Stimulated activated CD4-positive, alpha-beta T cell treated with anti-CD3 and anti-CD28 coated beads, Interleukin-1b, Interleukin-23, amount 100 ng/mL, for 4 hours (primary cell): Measurements from ENCODE around the gene MELK.
"Not testable (repeated sequence)": the region's sequence is repeated elsewhere in the genome, so short reads cannot be mapped to it uniquely, and the experiment has no call there.

ENCODE experiments used
- DNase-seq, 2 donors: peaks; one replicate each; pipeline ENCODE4 v3.0.0-alpha.2; 2020; ENCODE audit warnings: low read depth in 2 of 2

The MELK gene

DNA sequence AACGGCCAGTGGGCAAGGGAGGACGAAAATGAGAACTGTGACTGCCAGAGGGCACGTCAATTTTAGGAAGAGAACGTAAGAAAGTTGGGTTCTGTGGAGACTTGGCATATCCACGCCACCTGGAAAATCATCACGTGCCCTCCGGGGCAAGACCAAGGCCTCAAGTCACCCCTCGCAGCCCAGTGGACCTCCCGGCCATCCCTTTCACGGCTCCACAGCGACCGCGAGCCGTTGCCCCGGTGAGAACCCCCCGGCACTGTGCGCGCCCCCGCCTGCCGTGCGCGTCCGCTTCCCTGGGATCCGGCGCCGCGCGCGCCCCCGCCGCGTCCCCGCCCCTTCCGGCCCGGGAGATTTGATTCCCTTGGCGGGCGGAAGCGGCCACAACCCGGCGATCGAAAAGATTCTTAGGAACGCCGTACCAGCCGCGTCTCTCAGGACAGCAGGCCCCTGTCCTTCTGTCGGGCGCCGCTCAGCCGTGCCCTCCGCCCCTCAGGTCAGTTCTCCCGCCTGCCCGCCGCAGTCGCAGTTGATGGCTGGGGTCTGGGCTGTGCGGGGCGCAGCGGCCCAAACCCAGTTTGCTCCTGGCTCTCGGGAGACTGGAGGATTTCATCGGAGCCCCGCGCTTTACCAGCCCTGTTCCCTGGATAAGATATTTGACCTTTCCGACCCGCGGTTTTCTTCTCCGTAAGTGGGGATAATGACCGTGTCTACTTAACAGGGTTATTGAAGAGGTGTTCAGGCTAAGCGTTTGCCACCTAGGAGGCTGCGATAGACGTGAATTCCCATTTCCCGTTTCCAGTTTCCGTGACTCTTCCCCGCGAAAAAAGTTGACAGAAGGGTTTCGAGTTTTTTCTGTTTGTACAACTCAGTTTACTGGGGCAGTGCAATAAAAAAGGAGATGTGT lies at the start of gene MELK:
TSS of gene MELK (plus strand) at position 381 of the 904 bp plus-strand sequence. CDS start 8,787 bp downstream, outside the sequence.
- DNase-seq, result peak; percentile 72 to 87

GRCh38 chr9:36530224-36530623 lies 42.5 kb upstream of the MELK start:
- no peak for DNase-seq

DNA sequence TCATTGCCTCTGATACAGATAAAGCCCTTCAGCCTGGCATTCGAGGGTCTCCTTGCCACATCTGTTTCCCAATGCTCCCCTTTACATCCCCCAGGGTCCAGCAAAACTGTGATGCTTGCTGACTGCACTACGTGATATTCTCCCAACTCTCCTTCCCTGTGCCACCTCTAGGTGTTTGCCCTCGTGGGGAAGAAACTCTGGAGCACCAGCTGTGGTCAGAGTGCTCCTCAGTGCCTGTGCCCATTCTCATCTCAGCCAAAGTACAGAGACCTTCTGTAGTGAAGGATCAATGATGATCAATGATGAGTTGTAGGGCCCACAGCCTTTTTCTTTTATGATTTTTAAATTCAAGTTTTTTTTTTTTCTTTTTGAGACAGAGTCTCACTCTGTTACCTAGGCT lies 40.3 kb upstream of the MELK start:
- DNase-seq, result no peak

GRCh38 chr9:36533726-36534125 lies 39.0 kb upstream of the MELK start:
- not testable (repeated sequence) for DNase-seq

DNA sequence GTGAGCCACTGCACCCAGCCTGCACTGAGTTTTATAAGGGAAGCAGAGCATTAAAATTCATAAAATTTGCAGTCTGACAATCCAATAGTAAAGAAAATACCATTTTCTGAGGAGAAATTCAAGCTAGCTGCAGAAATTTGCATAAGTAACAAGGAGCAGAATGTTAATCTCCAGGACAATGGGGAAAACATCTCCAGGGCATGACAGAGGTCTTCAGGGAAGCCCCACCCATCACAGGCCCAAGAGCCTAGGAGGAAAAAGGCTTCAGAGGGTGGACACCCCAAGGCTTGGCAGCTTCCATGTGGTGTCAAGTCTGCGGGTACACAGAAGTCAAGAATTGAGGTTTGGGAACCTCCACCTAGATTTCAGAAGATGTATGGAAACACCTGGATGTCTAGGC lies 37.6 kb upstream of the MELK start:
- no peak for DNase-seq

GRCh38 chr9:36537861-36538260 lies 34.8 kb upstream of the MELK start:
- no peak for DNase-seq

- no peak for DNase-seq
Observed at GRCh38 chr9:36542355-36542754, 30.3 kb upstream of the MELK start.

DNA sequence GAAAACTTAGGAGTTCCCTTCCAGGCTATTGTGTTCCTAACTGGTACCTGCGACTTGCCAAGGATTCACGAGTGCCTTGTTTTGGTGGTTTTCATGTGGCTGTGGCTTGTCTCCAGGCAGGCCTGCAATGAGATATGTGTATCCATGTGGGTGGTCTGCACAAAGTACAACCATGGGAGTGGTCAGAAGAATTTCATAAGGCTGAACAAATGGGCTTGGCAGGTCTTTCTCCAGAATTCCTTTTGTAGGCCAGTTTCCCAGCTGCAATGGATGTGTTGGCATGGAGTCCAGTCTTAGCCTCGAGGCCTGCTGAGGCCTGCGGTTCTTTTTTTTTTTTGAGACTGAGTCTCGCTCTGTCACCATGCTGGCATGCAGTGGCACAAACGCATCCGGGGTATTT lies 28.8 kb upstream of the MELK start:
- DNase-seq, result no peak

DNA sequence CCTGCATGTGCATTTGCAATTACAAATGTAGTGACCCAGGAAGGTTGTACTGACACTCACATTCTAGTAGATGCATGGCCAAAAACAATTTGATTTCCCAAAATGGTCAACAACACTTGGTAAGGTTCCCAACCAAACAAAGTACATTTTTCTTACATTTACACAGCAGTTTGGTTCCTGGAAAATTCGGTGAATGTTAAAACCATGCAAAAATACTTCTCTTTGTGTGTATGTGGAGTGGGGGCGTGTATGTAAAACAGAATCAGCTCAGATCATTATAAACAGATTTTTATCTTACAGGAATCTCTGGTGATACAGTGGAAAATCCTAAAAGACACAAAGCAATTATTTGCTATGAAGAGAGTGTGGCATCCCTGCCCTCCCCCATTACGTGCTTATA lies 25.1 kb upstream of the MELK start:
- no peak for DNase-seq

DNA sequence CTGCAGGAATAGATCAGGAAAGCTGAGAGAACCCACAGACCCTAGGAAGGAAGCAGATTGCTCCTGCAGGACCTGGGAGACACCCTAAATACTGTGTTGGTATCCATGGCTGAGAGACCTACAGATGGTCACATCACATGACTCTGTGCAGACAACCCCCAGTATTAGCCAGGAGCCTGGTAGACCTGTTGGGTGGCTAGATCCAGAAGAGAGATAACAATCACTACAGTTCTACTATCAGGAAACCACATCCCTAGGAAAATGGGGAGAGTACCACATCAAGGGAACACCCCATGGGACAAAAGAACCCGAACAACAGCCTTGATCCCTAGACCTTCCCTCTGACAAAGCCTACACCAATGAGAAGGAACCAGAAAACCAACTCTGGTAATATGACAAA lies 24.2 kb upstream of the MELK start:
- DNase-seq, result no peak

- DNase-seq, result no peak
Observed at GRCh38 chr9:36550135-36550534, 22.6 kb upstream of the MELK start.

GRCh38 chr9:36550631-36551098 lies 22.0 kb upstream of the MELK start:
- DNase-seq, result not testable (repeated sequence)

GRCh38 chr9:36551129-36551528 lies 21.6 kb upstream of the MELK start:
- DNase-seq, result no peak

- no peak for DNase-seq
Observed at GRCh38 chr9:36551910-36552309, 20.8 kb upstream of the MELK start.

DNA sequence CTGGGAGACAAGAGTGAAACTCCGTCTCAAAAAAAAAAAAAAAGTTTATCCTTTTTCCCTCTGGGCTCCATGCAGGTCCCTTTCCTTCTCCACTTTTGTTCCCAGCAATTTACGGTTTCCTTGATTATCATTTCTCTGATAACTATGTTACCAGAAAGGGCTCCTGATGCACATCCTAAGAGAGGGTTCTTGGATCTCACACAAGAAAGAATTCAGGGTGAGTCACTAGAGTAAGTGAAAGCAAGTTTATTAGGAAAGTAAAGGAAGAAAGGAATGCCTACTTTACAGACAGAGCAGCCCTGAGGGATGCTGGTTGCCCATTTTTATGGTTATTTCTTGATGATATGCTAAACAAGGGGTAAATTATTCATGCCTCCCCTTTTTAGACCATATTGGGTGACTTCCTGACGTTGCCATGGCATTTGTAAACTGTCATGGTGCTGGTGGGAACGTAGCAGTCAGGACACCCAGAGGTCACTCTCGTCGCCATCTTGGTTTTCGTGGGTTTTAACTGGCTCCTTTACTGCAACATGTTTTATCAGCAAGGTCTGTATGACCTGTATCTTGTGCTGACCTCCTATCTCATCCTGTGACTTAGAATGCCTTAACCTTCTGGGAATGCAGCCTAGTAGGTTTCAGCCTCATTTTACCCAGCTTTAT lies 13.5 kb upstream of the MELK start:
- no peak for DNase-seq

DNA sequence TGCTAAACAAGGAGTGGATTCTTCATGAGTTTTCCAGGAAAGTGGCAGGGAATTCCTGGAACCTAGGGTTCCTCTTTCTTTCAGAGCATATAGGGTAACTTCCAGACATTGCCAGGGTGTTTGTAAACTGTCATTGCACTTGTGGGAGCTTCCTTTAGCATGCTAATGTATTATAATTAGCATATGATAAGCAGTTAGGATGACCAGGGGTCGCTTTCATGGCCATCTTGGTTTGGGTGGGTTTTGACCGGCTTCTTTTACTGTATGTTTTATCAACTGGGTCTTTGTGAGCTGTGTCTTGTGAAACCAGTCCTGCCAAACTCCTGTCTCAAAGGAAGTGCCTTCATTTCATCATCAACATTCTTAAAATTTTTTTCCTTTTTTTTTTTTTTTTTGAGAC lies 11.9 kb upstream of the MELK start:
- DNase-seq, result no peak

DNA sequence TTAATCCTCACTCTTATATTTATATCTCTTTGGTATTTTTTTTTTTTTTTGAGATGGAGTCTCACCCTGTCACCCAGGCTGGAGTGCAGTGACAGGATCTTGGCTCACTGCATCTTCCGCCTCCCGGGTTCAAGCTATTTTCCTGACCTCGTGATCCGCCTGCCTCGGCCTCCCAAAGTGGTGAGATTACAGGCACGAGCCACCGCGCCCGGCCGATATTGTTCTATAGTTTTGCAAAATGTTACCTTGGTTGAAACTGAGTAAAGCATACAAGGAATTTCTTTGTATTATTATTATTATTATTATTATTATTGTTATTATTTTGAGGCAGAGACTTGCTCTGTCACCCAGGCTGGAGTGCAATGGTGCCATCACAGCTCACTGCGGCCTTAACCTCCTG lies 9.9 kb upstream of the MELK start:
- DNase-seq, result not testable (repeated sequence)

- no peak for DNase-seq
Observed at GRCh38 chr9:36566813-36567221, 5.9 kb upstream of the MELK start.

- not testable (repeated sequence) for DNase-seq
Observed at GRCh38 chr9:36568681-36569080, 4.0 kb upstream of the MELK start.

- no peak for DNase-seq
Observed at GRCh38 chr9:36571333-36571732, 1.4 kb upstream of the MELK start.

DNA sequence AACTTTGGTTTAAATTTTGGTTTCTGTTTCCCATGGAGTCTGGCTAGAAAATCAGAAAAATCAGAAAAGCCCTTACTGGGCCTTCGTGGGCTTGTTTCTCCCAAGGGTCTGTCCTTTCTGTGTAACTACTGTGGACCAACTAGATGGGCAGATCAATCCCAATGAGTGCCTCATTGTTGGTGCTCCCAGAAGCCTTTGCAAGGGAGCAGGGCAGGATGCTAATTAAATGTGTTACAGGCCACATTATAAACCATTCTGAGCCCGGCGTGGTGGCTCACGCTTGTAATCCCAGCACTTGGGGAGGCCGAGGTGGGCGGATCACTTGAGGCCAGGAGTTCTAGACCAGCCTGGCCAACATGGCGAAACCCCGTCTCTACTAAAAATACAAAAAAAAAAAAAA lies 1.4 kb downstream of the MELK start:
- not testable (repeated sequence) for DNase-seq

DNA sequence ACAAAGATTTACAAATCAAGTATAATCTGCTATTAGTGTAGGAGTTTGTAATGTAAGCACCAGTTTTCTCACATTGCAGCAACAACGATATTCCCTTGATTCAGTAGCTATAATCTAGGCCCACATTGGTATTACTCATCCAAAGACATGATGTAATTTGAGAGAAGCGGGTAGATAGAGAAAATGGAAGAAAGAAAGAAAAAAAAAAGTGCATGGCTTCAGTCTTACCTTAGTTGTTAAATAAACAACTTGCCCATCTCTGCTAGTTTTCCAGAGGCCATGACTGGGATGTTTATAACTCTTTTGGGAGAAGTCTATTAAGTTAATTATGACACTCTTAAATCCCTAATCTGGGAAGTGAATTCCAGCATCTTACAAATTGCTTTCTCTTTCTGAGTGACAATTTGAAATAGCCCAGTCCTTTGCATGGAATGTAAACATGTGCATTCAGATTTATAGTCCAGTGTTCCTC lies 2.8 kb downstream of the MELK start:
- no peak for DNase-seq

- no peak for DNase-seq
Observed at GRCh38 chr9:36576866-36577265, 4.2 kb downstream of the MELK start.
